WTC11 (cell line): Measurements from ENCODE around the gene DMD. TPM values are rescaled to one million over a fixed set of nuclear protein-coding genes. Genes with fewer than 3 reads are reported as not detected.

Experiments
- ATAC-seq: fragments of 200-7000 bp; cut with Tn5 transposase; 2 replicates; pipeline ENCODE4 v1.10.0; 2021; ENCODE audit warnings: mild to moderate bottlenecking, moderate library complexity
- CTCF ChIA-PET: fragments of 300-600 bp; sonication (Branson Sonifier 250); formaldehyde crosslinking; loops from one replicate; lab custom pipeline; 2021; ENCODE audit warnings: antibody characterized with exemption; lab: Charles Lee
- POLR2A ChIA-PET: fragments of 350-600 bp; sonication (Branson Sonifier 250); formaldehyde crosslinking; loops from one replicate; lab custom pipeline; 2021; ENCODE audit warnings: antibody characterized with exemption; lab: Charles Lee
- DNase-seq: peaks from one replicate; pipeline ENCODE4 v3.0.0; 2021; ENCODE audit warnings: low spot score
- H3K27ac Mint-ChIP-seq: 2 replicates; pipeline ENCODE4 v1.8.0; 2021; ENCODE audit warnings: mixed read lengths
- H3K27me3 Mint-ChIP-seq: 2 replicates; pipeline ENCODE4 v1.8.0; 2021; ENCODE audit warnings: low read depth, mild to moderate bottlenecking, moderate library complexity, mixed read lengths
- H3K36me3 Mint-ChIP-seq: 2 replicates; pipeline ENCODE4 v1.8.0; 2021; ENCODE audit warnings: mixed read lengths
- H3K4me1 Mint-ChIP-seq: 2 replicates; pipeline ENCODE4 v1.8.0; 2022; ENCODE audit warnings: mixed read lengths
- H3K4me3 Mint-ChIP-seq: 2 replicates; pipeline ENCODE4 v1.8.0; 2021; ENCODE audit warnings: mild to moderate bottlenecking, moderate library complexity, mixed read lengths
- H3K9me3 Mint-ChIP-seq: 2 replicates; pipeline ENCODE4 v1.8.0; 2021; ENCODE audit warnings: mixed read lengths
- CREM ChIP-seq: sonication (generic); formaldehyde crosslinking; IDR thresholded peaks from 2 replicates; pipeline ENCODE4 v1.8.1; 2022; ENCODE audit warnings: mild to moderate bottlenecking, missing genetic modification reagents, moderate library complexity
- ELF4 ChIP-seq: sonication (generic); formaldehyde crosslinking; IDR thresholded peaks from 2 replicates; pipeline ENCODE4 v1.8.1; 2022; ENCODE audit warnings: low read depth, mild to moderate bottlenecking, moderate library complexity, missing genetic modification reagents
- FOXP1 ChIP-seq: sonication (generic); formaldehyde crosslinking; IDR thresholded peaks from 2 replicates; pipeline ENCODE4 v1.8.0; 2022; ENCODE audit warnings: missing genetic modification reagents, mild to moderate bottlenecking, moderate library complexity, borderline replicate concordance
- NFATC4 ChIP-seq: fragments of 250-450 bp; sonication (Bioruptor Pico); IDR thresholded peaks from 2 replicates; pipeline ENCODE4 v1.9.0; 2021; ENCODE audit warnings: mild to moderate bottlenecking
- OVOL2 ChIP-seq: fragments of 250-450 bp; sonication (Bioruptor Pico); IDR thresholded peaks from 2 replicates; pipeline ENCODE4 v1.9.0; 2021; ENCODE audit warnings: mild to moderate bottlenecking, borderline replicate concordance
- total RNA-seq: library from RNA; stranded (reverse); gene quantifications from 3 replicates; pipeline ENCODE4 v1.2.3, GENCODE V29; 2021
- TF ChIP-seq, protein P1 (sequence below): sonication (generic); formaldehyde crosslinking; IDR thresholded peaks from 2 replicates; pipeline ENCODE4 v1.8.1; 2022; ENCODE audit warnings: missing genetic modification reagents, borderline replicate concordance
- TF ChIP-seq, protein P2 (sequence below): sonication (generic); formaldehyde crosslinking; IDR thresholded peaks from 2 replicates; pipeline ENCODE4 v1.8.1; 2022; ENCODE audit warnings: mild to moderate bottlenecking, missing genetic modification reagents, moderate library complexity, borderline replicate concordance
- TF ChIP-seq, protein P3 (sequence below): sonication (generic); formaldehyde crosslinking; conservative IDR thresholded peaks from 2 replicates; pipeline ENCODE4 v1.8.1; 2022; ENCODE audit warnings: mild to moderate bottlenecking, missing genetic modification reagents
- TF ChIP-seq, protein P4 (sequence below): fragments of 250-450 bp; sonication (Bioruptor Pico); IDR thresholded peaks from 2 replicates; pipeline ENCODE4 v1.9.0; 2021; ENCODE audit warnings: mild to moderate bottlenecking, borderline replicate concordance
- TF ChIP-seq, protein P5 (sequence below): sonication (generic); formaldehyde crosslinking; IDR thresholded peaks from 2 replicates; pipeline ENCODE4 v1.8.0; 2023; ENCODE audit warnings: missing genetic modification reagents, mild to moderate bottlenecking, borderline replicate concordance
- TF ChIP-seq, protein P6 (sequence below): fragments of 200-600 bp; IDR thresholded peaks from 2 replicates; pipeline ENCODE4 v1.8.0; 2022; ENCODE audit warnings: antibody characterized with exemption
- TF ChIP-seq, protein P7 (sequence below): sonication (generic); formaldehyde crosslinking; IDR thresholded peaks from 2 replicates; pipeline ENCODE4 v1.8.1; 2022; ENCODE audit warnings: low read depth, missing genetic modification reagents, borderline replicate concordance
- TF ChIP-seq, protein P8 (sequence below): sonication (generic); formaldehyde crosslinking; IDR thresholded peaks from 2 replicates; pipeline ENCODE4 v1.8.0; 2023; ENCODE audit warnings: missing genetic modification reagents
- TF ChIP-seq, protein P9 (sequence below): fragments of 250-450 bp; sonication (Bioruptor Pico); conservative IDR thresholded peaks from 2 replicates; pipeline ENCODE4 v1.9.0; 2021; ENCODE audit warnings: mild to moderate bottlenecking
- TF ChIP-seq, protein P10 (sequence below): sonication (generic); formaldehyde crosslinking; IDR thresholded peaks from 2 replicates; pipeline ENCODE4 v1.8.1; 2022; ENCODE audit warnings: low read depth, mild to moderate bottlenecking, moderate library complexity, missing genetic modification reagents, borderline replicate concordance

Gene DMD
- total RNA-seq, 1 experiment from 2014 or later: 9.1 TPM

DNA sequence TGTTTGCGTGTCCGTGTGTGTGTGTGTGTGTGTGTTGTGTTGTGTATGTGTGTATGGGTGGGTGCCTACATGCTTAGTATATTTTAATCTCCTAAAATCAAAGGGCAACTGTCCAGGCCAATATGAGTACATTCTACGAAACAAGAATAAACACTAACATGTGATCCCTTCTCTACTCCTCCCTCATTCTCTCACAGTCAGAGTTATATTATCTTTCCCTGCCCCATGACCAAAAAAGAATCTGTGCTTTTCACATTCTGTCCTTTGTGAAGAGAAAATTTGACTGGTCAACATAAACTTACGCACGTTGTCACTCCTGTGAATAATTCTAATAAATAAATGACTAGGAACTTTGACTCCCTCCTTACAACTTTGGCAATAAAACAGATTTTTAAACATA, 532.9 kb downstream of the DMD start (continued):
- TF ChIP-seq, protein P1, sequence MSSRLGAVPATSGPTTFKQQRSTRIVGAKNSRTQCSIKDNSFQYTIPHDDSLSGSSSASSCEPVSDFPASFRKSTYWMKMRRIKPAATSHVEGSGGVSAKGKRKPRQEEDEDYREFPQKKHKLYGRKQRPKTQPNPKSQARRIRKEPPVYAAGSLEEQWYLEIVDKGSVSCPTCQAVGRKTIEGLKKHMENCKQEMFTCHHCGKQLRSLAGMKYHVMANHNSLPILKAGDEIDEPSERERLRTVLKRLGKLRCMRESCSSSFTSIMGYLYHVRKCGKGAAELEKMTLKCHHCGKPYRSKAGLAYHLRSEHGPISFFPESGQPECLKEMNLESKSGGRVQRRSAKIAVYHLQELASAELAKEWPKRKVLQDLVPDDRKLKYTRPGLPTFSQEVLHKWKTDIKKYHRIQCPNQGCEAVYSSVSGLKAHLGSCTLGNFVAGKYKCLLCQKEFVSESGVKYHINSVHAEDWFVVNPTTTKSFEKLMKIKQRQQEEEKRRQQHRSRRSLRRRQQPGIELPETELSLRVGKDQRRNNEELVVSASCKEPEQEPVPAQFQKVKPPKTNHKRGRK (CRISPR knock-in tag): no peak
- TF ChIP-seq CREM (CRISPR knock-in tag) (no peak), ELF4 (CRISPR knock-in tag) (no peak), FOXP1 (CRISPR knock-in tag) (no peak)
- TF ChIP-seq, protein P2, sequence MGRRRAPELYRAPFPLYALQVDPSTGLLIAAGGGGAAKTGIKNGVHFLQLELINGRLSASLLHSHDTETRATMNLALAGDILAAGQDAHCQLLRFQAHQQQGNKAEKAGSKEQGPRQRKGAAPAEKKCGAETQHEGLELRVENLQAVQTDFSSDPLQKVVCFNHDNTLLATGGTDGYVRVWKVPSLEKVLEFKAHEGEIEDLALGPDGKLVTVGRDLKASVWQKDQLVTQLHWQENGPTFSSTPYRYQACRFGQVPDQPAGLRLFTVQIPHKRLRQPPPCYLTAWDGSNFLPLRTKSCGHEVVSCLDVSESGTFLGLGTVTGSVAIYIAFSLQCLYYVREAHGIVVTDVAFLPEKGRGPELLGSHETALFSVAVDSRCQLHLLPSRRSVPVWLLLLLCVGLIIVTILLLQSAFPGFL (CRISPR knock-in tag): no peak
- TF ChIP-seq, protein P3, sequence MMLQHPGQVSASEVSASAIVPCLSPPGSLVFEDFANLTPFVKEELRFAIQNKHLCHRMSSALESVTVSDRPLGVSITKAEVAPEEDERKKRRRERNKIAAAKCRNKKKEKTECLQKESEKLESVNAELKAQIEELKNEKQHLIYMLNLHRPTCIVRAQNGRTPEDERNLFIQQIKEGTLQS: no peak
- TF ChIP-seq, protein P4, sequence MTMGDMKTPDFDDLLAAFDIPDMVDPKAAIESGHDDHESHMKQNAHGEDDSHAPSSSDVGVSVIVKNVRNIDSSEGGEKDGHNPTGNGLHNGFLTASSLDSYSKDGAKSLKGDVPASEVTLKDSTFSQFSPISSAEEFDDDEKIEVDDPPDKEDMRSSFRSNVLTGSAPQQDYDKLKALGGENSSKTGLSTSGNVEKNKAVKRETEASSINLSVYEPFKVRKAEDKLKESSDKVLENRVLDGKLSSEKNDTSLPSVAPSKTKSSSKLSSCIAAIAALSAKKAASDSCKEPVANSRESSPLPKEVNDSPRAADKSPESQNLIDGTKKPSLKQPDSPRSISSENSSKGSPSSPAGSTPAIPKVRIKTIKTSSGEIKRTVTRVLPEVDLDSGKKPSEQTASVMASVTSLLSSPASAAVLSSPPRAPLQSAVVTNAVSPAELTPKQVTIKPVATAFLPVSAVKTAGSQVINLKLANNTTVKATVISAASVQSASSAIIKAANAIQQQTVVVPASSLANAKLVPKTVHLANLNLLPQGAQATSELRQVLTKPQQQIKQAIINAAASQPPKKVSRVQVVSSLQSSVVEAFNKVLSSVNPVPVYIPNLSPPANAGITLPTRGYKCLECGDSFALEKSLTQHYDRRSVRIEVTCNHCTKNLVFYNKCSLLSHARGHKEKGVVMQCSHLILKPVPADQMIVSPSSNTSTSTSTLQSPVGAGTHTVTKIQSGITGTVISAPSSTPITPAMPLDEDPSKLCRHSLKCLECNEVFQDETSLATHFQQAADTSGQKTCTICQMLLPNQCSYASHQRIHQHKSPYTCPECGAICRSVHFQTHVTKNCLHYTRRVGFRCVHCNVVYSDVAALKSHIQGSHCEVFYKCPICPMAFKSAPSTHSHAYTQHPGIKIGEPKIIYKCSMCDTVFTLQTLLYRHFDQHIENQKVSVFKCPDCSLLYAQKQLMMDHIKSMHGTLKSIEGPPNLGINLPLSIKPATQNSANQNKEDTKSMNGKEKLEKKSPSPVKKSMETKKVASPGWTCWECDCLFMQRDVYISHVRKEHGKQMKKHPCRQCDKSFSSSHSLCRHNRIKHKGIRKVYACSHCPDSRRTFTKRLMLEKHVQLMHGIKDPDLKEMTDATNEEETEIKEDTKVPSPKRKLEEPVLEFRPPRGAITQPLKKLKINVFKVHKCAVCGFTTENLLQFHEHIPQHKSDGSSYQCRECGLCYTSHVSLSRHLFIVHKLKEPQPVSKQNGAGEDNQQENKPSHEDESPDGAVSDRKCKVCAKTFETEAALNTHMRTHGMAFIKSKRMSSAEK: no peak
- TF ChIP-seq, protein P5, sequence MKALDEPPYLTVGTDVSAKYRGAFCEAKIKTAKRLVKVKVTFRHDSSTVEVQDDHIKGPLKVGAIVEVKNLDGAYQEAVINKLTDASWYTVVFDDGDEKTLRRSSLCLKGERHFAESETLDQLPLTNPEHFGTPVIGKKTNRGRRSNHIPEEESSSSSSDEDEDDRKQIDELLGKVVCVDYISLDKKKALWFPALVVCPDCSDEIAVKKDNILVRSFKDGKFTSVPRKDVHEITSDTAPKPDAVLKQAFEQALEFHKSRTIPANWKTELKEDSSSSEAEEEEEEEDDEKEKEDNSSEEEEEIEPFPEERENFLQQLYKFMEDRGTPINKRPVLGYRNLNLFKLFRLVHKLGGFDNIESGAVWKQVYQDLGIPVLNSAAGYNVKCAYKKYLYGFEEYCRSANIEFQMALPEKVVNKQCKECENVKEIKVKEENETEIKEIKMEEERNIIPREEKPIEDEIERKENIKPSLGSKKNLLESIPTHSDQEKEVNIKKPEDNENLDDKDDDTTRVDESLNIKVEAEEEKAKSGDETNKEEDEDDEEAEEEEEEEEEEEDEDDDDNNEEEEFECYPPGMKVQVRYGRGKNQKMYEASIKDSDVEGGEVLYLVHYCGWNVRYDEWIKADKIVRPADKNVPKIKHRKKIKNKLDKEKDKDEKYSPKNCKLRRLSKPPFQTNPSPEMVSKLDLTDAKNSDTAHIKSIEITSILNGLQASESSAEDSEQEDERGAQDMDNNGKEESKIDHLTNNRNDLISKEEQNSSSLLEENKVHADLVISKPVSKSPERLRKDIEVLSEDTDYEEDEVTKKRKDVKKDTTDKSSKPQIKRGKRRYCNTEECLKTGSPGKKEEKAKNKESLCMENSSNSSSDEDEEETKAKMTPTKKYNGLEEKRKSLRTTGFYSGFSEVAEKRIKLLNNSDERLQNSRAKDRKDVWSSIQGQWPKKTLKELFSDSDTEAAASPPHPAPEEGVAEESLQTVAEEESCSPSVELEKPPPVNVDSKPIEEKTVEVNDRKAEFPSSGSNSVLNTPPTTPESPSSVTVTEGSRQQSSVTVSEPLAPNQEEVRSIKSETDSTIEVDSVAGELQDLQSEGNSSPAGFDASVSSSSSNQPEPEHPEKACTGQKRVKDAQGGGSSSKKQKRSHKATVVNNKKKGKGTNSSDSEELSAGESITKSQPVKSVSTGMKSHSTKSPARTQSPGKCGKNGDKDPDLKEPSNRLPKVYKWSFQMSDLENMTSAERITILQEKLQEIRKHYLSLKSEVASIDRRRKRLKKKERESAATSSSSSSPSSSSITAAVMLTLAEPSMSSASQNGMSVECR: no peak
- TF ChIP-seq, protein P6, sequence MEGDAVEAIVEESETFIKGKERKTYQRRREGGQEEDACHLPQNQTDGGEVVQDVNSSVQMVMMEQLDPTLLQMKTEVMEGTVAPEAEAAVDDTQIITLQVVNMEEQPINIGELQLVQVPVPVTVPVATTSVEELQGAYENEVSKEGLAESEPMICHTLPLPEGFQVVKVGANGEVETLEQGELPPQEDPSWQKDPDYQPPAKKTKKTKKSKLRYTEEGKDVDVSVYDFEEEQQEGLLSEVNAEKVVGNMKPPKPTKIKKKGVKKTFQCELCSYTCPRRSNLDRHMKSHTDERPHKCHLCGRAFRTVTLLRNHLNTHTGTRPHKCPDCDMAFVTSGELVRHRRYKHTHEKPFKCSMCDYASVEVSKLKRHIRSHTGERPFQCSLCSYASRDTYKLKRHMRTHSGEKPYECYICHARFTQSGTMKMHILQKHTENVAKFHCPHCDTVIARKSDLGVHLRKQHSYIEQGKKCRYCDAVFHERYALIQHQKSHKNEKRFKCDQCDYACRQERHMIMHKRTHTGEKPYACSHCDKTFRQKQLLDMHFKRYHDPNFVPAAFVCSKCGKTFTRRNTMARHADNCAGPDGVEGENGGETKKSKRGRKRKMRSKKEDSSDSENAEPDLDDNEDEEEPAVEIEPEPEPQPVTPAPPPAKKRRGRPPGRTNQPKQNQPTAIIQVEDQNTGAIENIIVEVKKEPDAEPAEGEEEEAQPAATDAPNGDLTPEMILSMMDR: no peak

DNA sequence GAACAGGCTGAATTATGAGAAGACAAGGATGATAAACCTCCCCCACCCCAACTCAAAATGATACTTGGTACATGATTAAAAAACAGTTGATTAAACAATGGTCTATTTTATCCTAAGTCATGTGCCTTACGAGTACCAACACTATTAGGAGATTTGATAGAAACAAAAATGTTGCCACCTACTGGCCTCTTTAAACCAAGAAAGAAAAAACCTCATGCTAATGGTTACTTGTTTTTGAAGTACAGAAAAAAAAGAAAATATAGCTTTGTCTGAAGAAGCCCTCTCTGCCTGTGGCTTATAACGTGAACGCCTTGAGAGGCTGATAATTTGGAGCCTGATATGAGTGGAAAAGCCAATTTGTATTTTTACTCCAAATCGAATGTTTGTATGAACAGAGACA, 538.2 kb downstream of the DMD start:
- Mint-ChIP-seq H3K27ac (no peak overlapping the region), H3K36me3 (no peaks in the 10 kb centered on the region), H3K4me3 (no peak overlapping the region), H3K27me3 (no peaks in the 10 kb centered on the region), H3K4me1 (peaks cover 6% of the 10 kb centered on the region; the same call in 1 of the 2 replicates), H3K9me3 (0 out of 2 replicates have a peak, but pooled peaks cover 3% of the 10 kb centered on the region)
- ChIA-PET POLR2A (no interaction called here), CTCF (no interaction called here)
- no peak for ATAC-seq
- no peak for DNase-seq
- TF ChIP-seq, protein P7, sequence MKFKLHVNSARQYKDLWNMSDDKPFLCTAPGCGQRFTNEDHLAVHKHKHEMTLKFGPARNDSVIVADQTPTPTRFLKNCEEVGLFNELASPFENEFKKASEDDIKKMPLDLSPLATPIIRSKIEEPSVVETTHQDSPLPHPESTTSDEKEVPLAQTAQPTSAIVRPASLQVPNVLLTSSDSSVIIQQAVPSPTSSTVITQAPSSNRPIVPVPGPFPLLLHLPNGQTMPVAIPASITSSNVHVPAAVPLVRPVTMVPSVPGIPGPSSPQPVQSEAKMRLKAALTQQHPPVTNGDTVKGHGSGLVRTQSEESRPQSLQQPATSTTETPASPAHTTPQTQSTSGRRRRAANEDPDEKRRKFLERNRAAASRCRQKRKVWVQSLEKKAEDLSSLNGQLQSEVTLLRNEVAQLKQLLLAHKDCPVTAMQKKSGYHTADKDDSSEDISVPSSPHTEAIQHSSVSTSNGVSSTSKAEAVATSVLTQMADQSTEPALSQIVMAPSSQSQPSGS (CRISPR knock-in tag): no peak
- TF ChIP-seq CREM (CRISPR knock-in tag) (no peak), OVOL2 (no peak), NFATC4 (no peak)
- TF ChIP-seq, protein P8, sequence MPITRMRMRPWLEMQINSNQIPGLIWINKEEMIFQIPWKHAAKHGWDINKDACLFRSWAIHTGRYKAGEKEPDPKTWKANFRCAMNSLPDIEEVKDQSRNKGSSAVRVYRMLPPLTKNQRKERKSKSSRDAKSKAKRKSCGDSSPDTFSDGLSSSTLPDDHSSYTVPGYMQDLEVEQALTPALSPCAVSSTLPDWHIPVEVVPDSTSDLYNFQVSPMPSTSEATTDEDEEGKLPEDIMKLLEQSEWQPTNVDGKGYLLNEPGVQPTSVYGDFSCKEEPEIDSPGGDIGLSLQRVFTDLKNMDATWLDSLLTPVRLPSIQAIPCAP (CRISPR knock-in tag): no peak
- TF ChIP-seq, protein P9, sequence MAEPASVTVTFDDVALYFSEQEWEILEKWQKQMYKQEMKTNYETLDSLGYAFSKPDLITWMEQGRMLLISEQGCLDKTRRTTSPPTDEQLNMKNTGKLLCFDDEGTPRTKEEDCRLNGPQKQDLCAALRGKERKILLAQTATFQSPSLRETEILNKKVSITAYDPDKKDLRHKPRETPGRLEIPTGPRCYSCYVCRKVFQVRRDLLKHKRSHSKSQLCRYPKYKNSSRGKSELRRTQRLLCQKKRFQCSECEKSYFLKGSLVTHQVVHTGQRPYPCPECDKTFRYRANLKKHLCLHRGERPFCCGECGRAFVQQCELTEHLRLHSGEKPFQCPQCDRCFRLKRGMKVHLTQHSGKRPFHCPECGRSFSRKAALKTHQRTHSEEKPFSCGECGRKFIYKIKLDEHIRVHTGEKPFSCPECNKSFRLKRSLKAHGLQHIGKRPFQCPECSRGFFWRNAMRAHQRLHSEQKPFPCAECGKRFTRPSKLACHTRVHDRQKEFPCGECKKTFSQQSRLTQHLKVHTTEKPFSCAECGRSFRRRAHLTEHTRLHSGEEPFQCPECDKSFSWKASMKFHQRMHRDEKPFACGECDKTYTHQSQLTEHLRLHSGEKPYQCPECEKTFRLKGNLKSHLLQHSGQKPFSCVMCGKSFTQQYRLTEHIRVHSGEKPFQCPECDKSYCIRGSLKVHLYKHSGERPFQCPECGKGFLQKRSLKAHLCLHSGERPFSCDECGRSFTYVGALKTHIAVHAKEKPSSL (CRISPR knock-in tag): no peak
- TF ChIP-seq, protein P10, sequence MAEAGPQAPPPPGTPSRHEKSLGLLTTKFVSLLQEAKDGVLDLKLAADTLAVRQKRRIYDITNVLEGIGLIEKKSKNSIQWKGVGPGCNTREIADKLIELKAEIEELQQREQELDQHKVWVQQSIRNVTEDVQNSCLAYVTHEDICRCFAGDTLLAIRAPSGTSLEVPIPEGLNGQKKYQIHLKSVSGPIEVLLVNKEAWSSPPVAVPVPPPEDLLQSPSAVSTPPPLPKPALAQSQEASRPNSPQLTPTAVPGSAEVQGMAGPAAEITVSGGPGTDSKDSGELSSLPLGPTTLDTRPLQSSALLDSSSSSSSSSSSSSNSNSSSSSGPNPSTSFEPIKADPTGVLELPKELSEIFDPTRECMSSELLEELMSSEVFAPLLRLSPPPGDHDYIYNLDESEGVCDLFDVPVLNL: no peak
